A549 (cell line): ENCODE results near the gene CCSER1. TPM values are rescaled to one million over a fixed set of nuclear protein-coding genes. Genes with fewer than 3 reads are reported as not detected.

ENCODE experiments used
- ATAC-seq, 2 experiments: fragments of 200-7000 bp in 1 of 2; fragments of >200 bp in 1 of 2; cut with Nextera tagmentation in 1 of 2; cut with Tn5 transposase in 1 of 2; 3 replicates each; pipeline versions ENCODE4 v1.8.0 to v1.9.1; 2018 to 2020; ENCODE audit warnings: mild to moderate bottlenecking in 1 of 2, moderate library complexity in 1 of 2
- CTCF ChIA-PET: fragments of 300-600 bp; sonication (Branson Sonifier 250); formaldehyde crosslinking; extraction: SDS; loops from one replicate; lab custom pipeline; 2021; ENCODE audit warnings: antibody characterized with exemption, inconsistent platforms; lab: Yijun Ruan, JAX
- POLR2A ChIA-PET: fragments of 350-600 bp; formaldehyde crosslinking; extraction: SDS; loops from one replicate; lab custom pipeline; 2021; ENCODE audit warnings: antibody characterized with exemption, inconsistent platforms; lab: Yijun Ruan, JAX
- DNase-seq, 2 experiments: peaks; one replicate each; pipeline versions ENCODE4 v3.0.0 to v3.0.0-alpha.2; 2011 to 2016; ENCODE audit warnings: low read depth in 1 of 2, low spot score in 1 of 2
- FAIRE-seq: peaks from 2 replicates; lab custom pipeline; 2011; peaks lifted over from hg19 to GRCh38; lab: Jason Lieb, UNC
- H3K27ac ChIP-seq, 2 experiments: fragments of >200 bp; sonication (Bioruptor Twin); formaldehyde crosslinking; 3 replicates each; pipeline ENCODE4 v1.5.1; 2016 to 2017
- H3K4me1 ChIP-seq: fragments of >200 bp; sonication (Bioruptor Twin); formaldehyde crosslinking; 3 replicates; pipeline ENCODE4 v1.6.1; 2016
- H3K4me2 ChIP-seq: fragments of >200 bp; sonication (Bioruptor Twin); formaldehyde crosslinking; 3 replicates; pipeline ENCODE4 v1.6.1; 2016
- H3K4me3 ChIP-seq: fragments of >200 bp; sonication (Bioruptor Twin); formaldehyde crosslinking; 3 replicates; pipeline ENCODE4 v1.5.1; 2016
- H3K9me3 ChIP-seq: fragments of >200 bp; sonication (Bioruptor Twin); formaldehyde crosslinking; 3 replicates; pipeline ENCODE4 v1.6.1; 2016
- BCL3 ChIP-seq: fragments of >200 bp; sonication (Bioruptor Twin); formaldehyde crosslinking; IDR thresholded peaks from 3 replicates; pipeline ENCODE4 v1.6.1; 2016
- BHLHE40 ChIP-seq: IDR thresholded peaks from 2 replicates; pipeline ENCODE4 v1.6.1; 2012; ENCODE audit warnings: low read depth, low read length, inconsistent platforms
- CBX2 ChIP-seq: fragments of 200-600 bp; sonication (generic); IDR thresholded peaks from 2 replicates; pipeline ENCODE4 v1.6.1; 2016; ENCODE audit warnings: low read depth, mild to moderate bottlenecking, borderline replicate concordance
- CTCF ChIP-seq: fragments of >200 bp; sonication (Bioruptor Twin); formaldehyde crosslinking; IDR thresholded peaks from 3 replicates; pipeline ENCODE4 v1.5.1; 2016
- ELK1 ChIP-seq: fragments of 150-350 bp; IDR thresholded peaks from 2 replicates; pipeline ENCODE4 v1.6.1; 2014; ENCODE audit warnings: low read depth, mild to moderate bottlenecking, low read length
- EP300 ChIP-seq, 2 experiments: fragments of >200 bp; sonication (Bioruptor Twin); formaldehyde crosslinking; IDR thresholded peaks; 2 replicates in 1 of 2; 3 replicates in 1 of 2; pipeline ENCODE4 v1.6.1; 2016 to 2017
- FOSB ChIP-seq: fragments of 250-450 bp; sonication (Bioruptor Pico); IDR thresholded peaks from 2 replicates; pipeline ENCODE4 v1.5.0; 2020; ENCODE audit warnings: mild to moderate bottlenecking, moderate library complexity
- FOSL2 ChIP-seq, 2 experiments: fragments of 450-650 bp in 1 of 2; fragments of >200 bp in 1 of 2; sonication (Bioruptor Twin) in 1 of 2; formaldehyde crosslinking; IDR thresholded peaks; 2 replicates each; pipeline versions ENCODE4 v1.5.0 to v1.6.1; 2016 to 2020; ENCODE audit warnings: mild to moderate bottlenecking in 1 of 2, moderate library complexity in 1 of 2
- GATA3 ChIP-seq: IDR thresholded peaks from 2 replicates; pipeline ENCODE4 v1.6.1; 2012; ENCODE audit warnings: borderline replicate concordance
- HMGXB4 ChIP-seq: fragments of 250-450 bp; sonication (Bioruptor Pico); IDR thresholded peaks from 2 replicates; pipeline ENCODE4 v1.5.0; 2021; ENCODE audit warnings: mild to moderate bottlenecking, moderate library complexity, borderline replicate concordance
- HOXB13 ChIP-seq: fragments of 250-450 bp; sonication (Bioruptor Pico); IDR thresholded peaks from 2 replicates; pipeline ENCODE4 v1.5.0; 2020; ENCODE audit warnings: low read depth, mild to moderate bottlenecking, moderate library complexity
- HOXB5 ChIP-seq: fragments of 250-450 bp; sonication (Bioruptor Pico); IDR thresholded peaks from 2 replicates; pipeline ENCODE4 v1.5.0; 2020; ENCODE audit warnings: mild to moderate bottlenecking, moderate library complexity
- KDM1A ChIP-seq: fragments of 200-600 bp; sonication (generic); IDR thresholded peaks from 2 replicates; pipeline ENCODE4 v1.6.1; 2016; ENCODE audit warnings: low read depth, mild to moderate bottlenecking
- MAFK ChIP-seq: fragments of 450-650 bp; IDR thresholded peaks from 2 replicates; pipeline ENCODE4 v1.6.1; 2014; ENCODE audit not compliant: partially characterized antibody
- NFE2L2 ChIP-seq: fragments of 150-350 bp; conservative IDR thresholded peaks from 2 replicates; pipeline ENCODE4 v1.6.1; 2014; ENCODE audit warnings: low read length
- NR3C1 ChIP-seq: fragments of >200 bp; sonication (Bioruptor Twin); formaldehyde crosslinking; IDR thresholded peaks from 3 replicates; pipeline ENCODE4 v1.6.1; 2017
- RAD21 ChIP-seq, 2 experiments: fragments of >200 bp in 1 of 2; sonication (Bioruptor Twin) in 1 of 2; formaldehyde crosslinking in 1 of 2; IDR thresholded peaks in 1 of 2; conservative IDR thresholded peaks in 1 of 2; 2 replicates in 1 of 2; 3 replicates in 1 of 2; pipeline ENCODE4 v1.6.1; 2012 to 2018; ENCODE audit warnings: inconsistent platforms in 1 of 2
- RCOR1 ChIP-seq: fragments of 150-350 bp; IDR thresholded peaks from 2 replicates; pipeline ENCODE4 v1.6.1; 2014; ENCODE audit warnings: antibody characterized with exemption, low read length, low read depth
- REST ChIP-seq: fragments of 200-600 bp; sonication (generic); IDR thresholded peaks from 2 replicates; pipeline ENCODE4 v1.6.1; 2016; ENCODE audit warnings: antibody characterized with exemption, mild to moderate bottlenecking, moderate library complexity
- RFX5 ChIP-seq: fragments of 450-650 bp; IDR thresholded peaks from 2 replicates; pipeline ENCODE4 v1.7.1; 2014; ENCODE audit warnings: antibody characterized with exemption, mild to moderate bottlenecking, moderate library complexity
- TP53 ChIP-seq: fragments of 250-450 bp; sonication (Bioruptor Pico); IDR thresholded peaks from 2 replicates; pipeline ENCODE4 v1.5.0; 2021; ENCODE audit warnings: mild to moderate bottlenecking, moderate library complexity
- ZNF302 ChIP-seq: fragments of 250-450 bp; sonication (Bioruptor Pico); IDR thresholded peaks from 2 replicates; pipeline ENCODE4 v1.9.0; 2021; ENCODE audit warnings: inconsistent platforms, mild to moderate bottlenecking, moderate library complexity
- ZSCAN20 ChIP-seq: fragments of 250-450 bp; sonication (Bioruptor Pico); IDR thresholded peaks from 2 replicates; pipeline ENCODE4 v1.8.0; 2022; ENCODE audit warnings: mild to moderate bottlenecking, moderate library complexity
- WGBS: methylation state at CpG from one replicate; pipeline ENCODE4 v1.1.6; 2017; ENCODE audit errors: missing lambda C conversion rate; 5-methylcytosine and 5-hydroxymethylcytosine counted together
- polyA plus RNA-seq, 4 experiments: library from polyadenylated mRNA; depleted of rRNA in 3 of 4; stranded (reverse); fragments of >200 nt; fragmentation: RNase III in 1 of 4; extraction: RNeasy Plus Mini Kit Qiagen cat#74134 plus additional on column Dnase treatment in 1 of 4; gene quantifications; 2 replicates in 3 of 4; 3 replicates in 1 of 4; pipeline ENCODE4 v1.2.3, GENCODE V29; 2011 to 2017

Gene CCSER1
- polyA plus RNA-seq, 2 of the 4 experiments (the other 2 are of a cell fraction): 0.06 TPM; not detected in 1

- TF ChIP-seq BCL3: no peak
- no peak for TF ChIP-seq GATA3
- no peak for TF ChIP-seq ZNF302
- no peak for TF ChIP-seq MAFK
- TF ChIP-seq RFX5: no peak
- no peak for TF ChIP-seq KDM1A
- no peak for TF ChIP-seq RCOR1
- no peak for TF ChIP-seq ZSCAN20
- TF ChIP-seq CTCF: no peak
- TF ChIP-seq CBX2: no peak
- no peak for TF ChIP-seq HMGXB4 (CRISPR knock-in tag)
These were observed 1129.6 kb downstream of the CCSER1 start (continued) for GRCh38 chr4:91256751-91257150.

GRCh38 chr4:91257721-91258120 is 1130.5 kb downstream of the CCSER1 start:
- no peak for ATAC-seq
- H3K4me1 ChIP-seq: no peaks in the 10 kb centered on the region
- FAIRE-seq: no peak
- no peak overlapping the region for H3K4me2 ChIP-seq
- 50% methylated on average over 2 of the region's 2 CpGs for WGBS
- no peaks in the 10 kb centered on the region for H3K9me3 ChIP-seq
- no peak for DNase-seq
- H3K27ac ChIP-seq: no peak overlapping the region
- ChIA-PET CTCF (no interaction called here), POLR2A (no interaction called here)
- H3K4me3 ChIP-seq: no peak overlapping the region
- TF ChIP-seq FOSB (CRISPR knock-in tag): no peak
- TF ChIP-seq GATA3: no peak
- TF ChIP-seq NR3C1: no peak

GRCh38 chr4:91258326-91258725 is 1131.1 kb downstream of the CCSER1 start:
- no peaks in the 10 kb centered on the region for H3K4me1 ChIP-seq
- no peaks in the 10 kb centered on the region for H3K9me3 ChIP-seq
- H3K4me3 ChIP-seq: no peak overlapping the region
- ATAC-seq (no peak), FAIRE-seq (no peak), DNase-seq (no peak)
- no peak overlapping the region for H3K4me2 ChIP-seq
- ChIA-PET POLR2A (no interaction called here), CTCF (no interaction called here)
- no peak overlapping the region for H3K27ac ChIP-seq
- TF ChIP-seq HOXB5 (CRISPR knock-in tag) (no peak), REST (no peak), NFE2L2 (no peak), CBX2 (no peak), EP300 (IDR thresholded peaks at IDR 0.05) (no peak), HMGXB4 (CRISPR knock-in tag) (no peak), FOSB (CRISPR knock-in tag) (no peak), HOXB13 (CRISPR knock-in tag) (no peak), KDM1A (no peak), TP53 (CRISPR knock-in tag) (no peak), RAD21 (conservative IDR thresholded peaks at IDR 0.05 in 1 of 2, IDR thresholded peaks at IDR 0.05 in 1 of 2) (no peak), ELK1 (no peak), BHLHE40 (no peak), RCOR1 (no peak), RFX5 (no peak), FOSL2 (IDR thresholded peaks at IDR 0.05) (no peak), FOSL2 (CRISPR knock-in tag; IDR thresholded peaks at IDR 0.05) (no peak), MAFK (no peak), ZNF302 (no peak)
